ENCODE data around the gene TMEM178B.

DNA sequence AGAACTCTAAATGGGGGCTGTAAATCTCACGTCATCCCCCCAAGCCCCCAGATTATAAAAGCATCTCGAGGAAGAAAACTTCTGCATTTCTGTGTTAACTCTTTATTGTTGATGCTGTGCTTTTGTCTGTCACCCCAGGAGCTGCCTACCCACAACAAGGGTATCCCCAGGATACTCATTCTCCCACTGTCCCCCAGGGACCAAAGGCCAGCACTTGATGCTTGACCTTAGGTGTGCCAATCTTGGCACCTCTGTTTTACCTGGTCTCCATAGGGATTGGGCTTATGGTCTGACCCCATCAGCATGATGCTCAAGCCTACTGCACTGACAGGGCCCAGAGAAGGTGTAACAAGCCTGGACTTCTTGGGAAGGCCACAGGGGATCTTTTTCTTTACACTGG, 251.4 kb downstream of the TMEM178B start:
- TF ChIP-seq, protein P1, sequence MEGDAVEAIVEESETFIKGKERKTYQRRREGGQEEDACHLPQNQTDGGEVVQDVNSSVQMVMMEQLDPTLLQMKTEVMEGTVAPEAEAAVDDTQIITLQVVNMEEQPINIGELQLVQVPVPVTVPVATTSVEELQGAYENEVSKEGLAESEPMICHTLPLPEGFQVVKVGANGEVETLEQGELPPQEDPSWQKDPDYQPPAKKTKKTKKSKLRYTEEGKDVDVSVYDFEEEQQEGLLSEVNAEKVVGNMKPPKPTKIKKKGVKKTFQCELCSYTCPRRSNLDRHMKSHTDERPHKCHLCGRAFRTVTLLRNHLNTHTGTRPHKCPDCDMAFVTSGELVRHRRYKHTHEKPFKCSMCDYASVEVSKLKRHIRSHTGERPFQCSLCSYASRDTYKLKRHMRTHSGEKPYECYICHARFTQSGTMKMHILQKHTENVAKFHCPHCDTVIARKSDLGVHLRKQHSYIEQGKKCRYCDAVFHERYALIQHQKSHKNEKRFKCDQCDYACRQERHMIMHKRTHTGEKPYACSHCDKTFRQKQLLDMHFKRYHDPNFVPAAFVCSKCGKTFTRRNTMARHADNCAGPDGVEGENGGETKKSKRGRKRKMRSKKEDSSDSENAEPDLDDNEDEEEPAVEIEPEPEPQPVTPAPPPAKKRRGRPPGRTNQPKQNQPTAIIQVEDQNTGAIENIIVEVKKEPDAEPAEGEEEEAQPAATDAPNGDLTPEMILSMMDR (conservative IDR thresholded peaks at IDR 0.05): no peak
- TF ChIP-seq EZH2 (IDR thresholded peaks at IDR 0.05; ENCODE audit: low read depth): no peak

Data from PC-9 (cell line).